SK-N-SH (cell line): ENCODE results near the gene UPK3BL2.
"Not testable (repeated sequence)": the region's sequence is repeated elsewhere in the genome, so short reads cannot be mapped to it uniquely, and the experiment has no call there.

Source experiments
- CTCF ChIP-seq: fragments of 200-600 bp; sonication (generic); IDR thresholded peaks from 2 replicates; pipeline ENCODE4 v1.6.1; 2017; ENCODE audit warnings: antibody characterized with exemption, mild to moderate bottlenecking, moderate library complexity
- ELF1 ChIP-seq: IDR thresholded peaks from 2 replicates; pipeline ENCODE4 v1.4.0; 2012
- EZH2phosphoT487 ChIP-seq: fragments of 200-600 bp; sonication (generic); IDR thresholded peaks from 2 replicates; pipeline ENCODE4 v1.6.1; 2017; ENCODE audit warnings: low read depth, mixed run types, mild to moderate bottlenecking, antibody characterized with exemption, moderate library complexity, borderline replicate concordance
- GABPA ChIP-seq: IDR thresholded peaks from 2 replicates; pipeline ENCODE4 v1.4.0; 2012; ENCODE audit warnings: low read depth, mild to moderate bottlenecking
- JUND ChIP-seq: IDR thresholded peaks from 2 replicates; pipeline ENCODE4 v1.4.0; 2012
- POLR2AphosphoS5 ChIP-seq: IDR thresholded peaks from 2 replicates; pipeline ENCODE4 v1.6.1; 2012; ENCODE audit warnings: low read depth, low read length
- RCOR1 ChIP-seq: fragments of 150-350 bp; IDR thresholded peaks from 2 replicates; pipeline ENCODE4 v1.6.1; 2017; ENCODE audit warnings: antibody characterized with exemption, low read length
- REST ChIP-seq: IDR thresholded peaks from 2 replicates; pipeline ENCODE4 v1.6.1; 2012; ENCODE audit warnings: mild to moderate bottlenecking, low read depth, low read length, moderate library complexity
- SIN3A ChIP-seq: IDR thresholded peaks from 2 replicates; pipeline ENCODE4 v1.6.1; 2012; ENCODE audit warnings: low read depth, mild to moderate bottlenecking, low read length, moderate library complexity, borderline replicate concordance
- TEAD4 ChIP-seq: IDR thresholded peaks from 2 replicates; pipeline ENCODE4 v1.4.0; 2012; ENCODE audit warnings: mild to moderate bottlenecking, borderline replicate concordance; ENCODE audit not compliant: insufficient read depth
- USF2 ChIP-seq: fragments of 150-350 bp; IDR thresholded peaks from 2 replicates; pipeline ENCODE4 v1.6.1; 2017; ENCODE audit warnings: antibody characterized with exemption, low read length, low read depth, borderline replicate concordance

DNA sequence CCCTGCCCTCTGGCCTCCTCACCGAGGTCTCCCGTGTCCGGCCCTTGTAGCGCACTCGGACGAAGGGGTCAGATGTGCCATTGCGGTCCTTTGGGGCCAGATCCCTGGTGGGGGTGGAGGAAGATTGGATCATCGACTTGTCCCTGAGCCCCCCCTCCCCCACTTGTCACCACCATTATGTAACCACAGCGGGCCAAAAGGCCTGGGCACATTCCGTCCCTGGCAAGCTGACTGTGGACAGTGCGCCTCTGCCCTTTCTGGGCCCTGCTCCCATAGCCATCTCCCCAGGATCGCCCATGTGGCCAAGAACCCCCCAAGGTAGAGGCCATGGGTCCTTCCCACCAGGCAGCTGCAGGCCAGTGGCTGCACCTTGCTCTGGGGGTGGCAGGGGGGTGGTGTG, 40.4 kb downstream of the UPK3BL2 start:
- TF ChIP-seq CTCF, USF2, RCOR1, GABPA, ELF1, TEAD4, POLR2AphosphoS5, JUND, EZH2phosphoT487, REST, SIN3A: not testable (repeated sequence)
